ENCODE data around the gene PRDM16. TPM values are rescaled to one million over a fixed set of nuclear protein-coding genes. Genes with fewer than 3 reads are reported as not detected.

PRDM16 gene
- polyA plus RNA-seq, 1 of the 3 experiments (the other 2 are of a cell fraction): not detected

GRCh38 chr1:3032371-3033039, 36.5 kb upstream of the PRDM16 start:
- H2AFZ ChIP-seq (ENCODE audit: low read depth): no peak overlapping the region
- TF ChIP-seq IRF3 (IDR thresholded peaks at IDR 0.05; ENCODE audit: low read depth, low read length) (no peak), GABPA (IDR thresholded peaks at IDR 0.05; ENCODE audit: low read depth) (no peak), EP300 (IDR thresholded peaks at IDR 0.05; ENCODE audit: borderline replicate concordance in 1 of 2, low read depth in 1 of 2, low read length in 1 of 2) (no peak), SIN3A (IDR thresholded peaks at IDR 0.05; ENCODE audit: borderline replicate concordance, low read depth, low read length) (no peak), CHD2 (IDR thresholded peaks at IDR 0.05; ENCODE audit: low read length, partially characterized antibody) (no peak), ZBTB33 (IDR thresholded peaks at IDR 0.05; ENCODE audit: borderline replicate concordance, low read depth) (no peak), RAD21 (IDR thresholded peaks at IDR 0.05; ENCODE audit: low read length) (no peak), USF1 (IDR thresholded peaks at IDR 0.05; ENCODE audit: borderline replicate concordance, low read depth) (no peak), EZH2phosphoT487 (IDR thresholded peaks at IDR 0.05; ENCODE audit: borderline replicate concordance, low read depth) (no peak), GATA2 (CRISPR knock-in tag; IDR thresholded peaks at IDR 0.05) (no peak), RCOR1 (IDR thresholded peaks at IDR 0.05; ENCODE audit: low read length) (no peak), RXRA (IDR thresholded peaks at IDR 0.05; ENCODE audit: borderline replicate concordance, low read depth) (no peak), POLR2AphosphoS5 (IDR thresholded peaks at IDR 0.05; ENCODE audit: low read depth, low read length) (no peak), NRF1 (IDR thresholded peaks at IDR 0.05; ENCODE audit: low read depth, low read length) (no peak), JUND (IDR thresholded peaks at IDR 0.05) (no peak), CTCF (IDR thresholded peaks at IDR 0.05) (no peak), REST (IDR thresholded peaks at IDR 0.05; ENCODE audit: low read depth, low read length) (no peak), FOSL2 (IDR thresholded peaks at IDR 0.05; ENCODE audit: borderline replicate concordance, low read depth) (no peak), SMC3 (IDR thresholded peaks at IDR 0.05; ENCODE audit: low read depth, low read length) (no peak)
- no peak for DNase-seq

More at GRCh38 chr1:3032371-3033039, 36.5 kb upstream of the PRDM16 start:
- Histone ChIP-seq H3F3A (replicated peaks; ENCODE audit: insufficient read depth) (no peaks in the 10 kb centered on the region), H3K27ac (ENCODE audit: low read depth in 2 of 2, low read length in 1 of 2) (no peak overlapping the region), H3K9me2 (no peaks in the 10 kb centered on the region), H3K36me3 (replicated peaks in 1 of 2; ENCODE audit: control insufficient read depth in 1 of 2, insufficient read depth in 2 of 2, low read length in 1 of 2) (no peaks in the 10 kb centered on the region), H3K4me3 (ENCODE audit: low read depth in 2 of 2, low read length in 1 of 2) (no peak overlapping the region), H3K4me2 (no peak overlapping the region), H3K79me2 (ENCODE audit: insufficient read depth) (no peaks in the 10 kb centered on the region), H3K9me3 (no peaks in the 10 kb centered on the region), H3K27me3 (ENCODE audit: insufficient read depth) (no peaks in the 10 kb centered on the region), H3K4me1 (ENCODE audit: control insufficient read depth in 1 of 2, insufficient read depth in 2 of 2, low read depth in 1 of 2, low read length in 1 of 2) (no peaks in the 10 kb centered on the region), H4K20me1 (ENCODE audit: insufficient read depth) (no peaks in the 10 kb centered on the region), H3K9ac (no peak overlapping the region)
- ChIA-PET POLR2A (no interaction called here), CTCF (no interaction called here)
- 9% methylated on average over 14 of the region's 21 CpGs for WGBS (ENCODE audit: low lambda C conversion rate)

Measured in SK-N-SH (cell line).